HG02571 (cell line): Measurements from ENCODE around the gene DIPK1A.
"Not testable (repeated sequence)": the region's sequence is repeated elsewhere in the genome, so short reads cannot be mapped to it uniquely, and the experiment has no call there.

Source experiments
- ATAC-seq: cut with Tn5 transposase; IDR thresholded peaks from one replicate; pipeline ENCODE4 v1.9.1; 2021; ENCODE audit warnings: mild to moderate bottlenecking, moderate library complexity; ENCODE audit not compliant: unreplicated experiment

DIPK1A gene

DNA sequence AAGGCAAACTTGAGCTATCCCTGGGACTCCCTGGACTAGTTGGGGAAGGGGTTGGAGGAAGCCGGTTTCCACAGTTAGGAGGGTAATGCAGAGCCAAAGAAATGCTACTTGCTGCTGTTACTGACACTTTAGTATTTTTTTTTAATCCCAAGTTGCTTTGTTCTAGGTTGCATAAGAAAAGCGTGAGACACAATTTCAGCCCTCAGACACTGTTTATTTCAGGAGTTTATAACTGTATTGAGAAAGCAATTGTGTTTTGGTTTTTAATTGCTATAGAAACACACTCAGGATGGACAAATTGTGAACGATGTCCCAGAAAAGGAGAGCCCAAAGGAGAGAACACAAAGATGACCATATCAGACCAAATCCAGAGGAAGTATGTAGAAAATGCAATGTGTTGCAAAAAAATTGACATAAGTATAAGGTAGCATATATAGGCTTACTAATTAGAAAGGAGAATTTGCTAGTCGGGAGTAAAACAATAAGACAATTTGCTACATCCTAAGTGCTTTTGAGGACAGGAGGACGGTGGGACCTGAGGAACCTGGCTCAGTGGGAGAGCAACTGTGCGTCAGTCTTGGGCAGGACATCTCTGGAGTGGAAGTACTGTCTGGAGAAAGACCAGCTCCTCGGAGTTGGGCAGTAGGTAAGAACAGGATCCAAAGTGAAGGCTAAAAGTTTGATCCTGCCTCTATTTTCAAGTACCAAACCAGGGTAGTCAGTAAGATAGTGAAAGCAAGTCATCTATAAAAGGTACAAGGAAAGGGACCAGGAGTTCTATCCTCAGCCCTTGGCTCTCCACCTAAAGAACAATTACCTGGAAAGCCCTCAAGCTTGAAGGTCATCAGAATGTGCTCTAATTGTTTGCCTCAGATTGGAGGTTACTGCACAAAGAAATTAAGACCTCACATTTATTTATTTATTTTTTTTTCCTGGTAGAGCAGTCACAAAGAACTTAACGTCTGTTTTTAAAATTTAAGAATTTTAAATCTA lies 39.9 kb downstream of the DIPK1A start:
- ATAC-seq = no peak

DNA sequence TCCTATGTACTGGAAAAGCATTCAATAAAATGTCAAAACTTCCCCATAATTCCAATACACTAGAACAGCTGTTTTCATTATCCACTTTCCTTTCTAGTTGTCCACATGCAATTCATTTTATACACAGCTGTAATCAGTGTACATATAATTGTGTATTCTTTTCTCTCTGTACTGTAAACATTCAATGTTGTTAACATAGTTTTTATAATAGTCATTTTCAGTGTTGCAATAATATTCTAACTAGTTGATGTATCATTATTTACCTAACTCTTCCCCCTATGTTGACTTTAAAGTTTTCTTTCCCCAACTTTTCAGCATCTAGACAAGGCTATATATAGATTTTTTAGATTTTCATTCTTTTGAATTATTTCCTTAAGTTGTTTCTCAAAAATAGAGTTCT lies 44.4 kb downstream of the DIPK1A start:
- no peak for ATAC-seq

DNA sequence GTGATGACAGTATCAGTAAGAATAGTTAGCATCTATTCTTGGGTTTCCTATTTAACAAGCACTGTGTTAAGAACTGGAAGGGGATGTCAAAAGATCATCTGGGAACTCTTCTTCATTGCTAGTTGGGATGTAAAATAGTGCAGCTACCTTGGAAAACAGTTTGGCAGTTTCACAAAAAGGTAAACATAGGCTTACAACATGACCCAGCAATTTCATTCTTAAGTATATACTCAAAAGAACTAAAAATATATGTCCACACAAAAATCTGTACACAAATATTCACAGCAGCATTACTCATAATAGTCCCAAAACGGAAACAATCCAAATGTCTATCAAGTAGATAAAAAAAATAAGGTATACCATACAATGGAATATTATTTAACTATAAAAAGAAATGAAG lies 45.7 kb downstream of the DIPK1A start:
- ATAC-seq = no peak

- no peak for ATAC-seq
Observed at GRCh38 chr1:92913093-92913819, 48.0 kb downstream of the DIPK1A start.

DNA sequence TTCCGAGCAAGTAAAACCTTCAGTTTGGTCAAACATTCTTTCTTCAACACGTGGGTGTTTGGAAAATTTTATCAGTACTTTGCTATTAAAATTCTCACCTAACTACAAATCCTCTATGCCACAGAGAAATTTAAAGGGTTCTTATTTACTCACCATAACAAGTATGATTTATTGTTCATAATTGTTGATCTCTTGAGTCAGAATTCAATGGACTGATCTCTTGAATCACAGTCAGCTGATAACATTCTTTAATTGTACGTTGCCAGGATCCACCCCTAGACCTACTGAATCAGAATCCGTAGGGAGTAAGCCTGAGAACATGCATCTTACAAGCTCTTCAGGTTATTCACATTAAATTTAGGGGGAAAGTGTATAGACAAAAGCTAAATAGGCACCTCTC lies 51.2 kb downstream of the DIPK1A start:
- no peak for ATAC-seq

- ATAC-seq = no peak
Observed at GRCh38 chr1:92909321-92909720, 51.9 kb downstream of the DIPK1A start.

- no peak for ATAC-seq
Observed at GRCh38 chr1:92907949-92908684, 53.1 kb downstream of the DIPK1A start.

DNA sequence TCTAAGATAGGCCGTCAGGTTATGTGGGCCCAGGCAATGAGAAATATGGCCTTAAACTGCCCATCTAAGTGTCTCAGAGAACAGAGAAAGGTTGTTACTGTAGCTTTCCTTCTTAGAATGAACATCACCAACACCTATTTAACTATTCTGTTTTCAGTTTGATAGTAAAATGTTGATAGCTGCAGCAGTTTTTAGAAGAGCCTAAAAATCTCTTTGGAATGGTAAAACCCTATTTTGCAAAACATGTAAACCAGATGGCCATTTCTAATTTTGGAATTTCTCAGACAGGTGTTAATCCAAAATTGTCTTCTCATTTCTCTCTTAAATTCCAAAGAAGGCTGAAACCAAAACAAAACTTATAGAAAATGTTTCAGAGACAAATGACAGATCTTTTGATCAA lies 57.5 kb downstream of the DIPK1A start:
- ATAC-seq = no peak

DNA sequence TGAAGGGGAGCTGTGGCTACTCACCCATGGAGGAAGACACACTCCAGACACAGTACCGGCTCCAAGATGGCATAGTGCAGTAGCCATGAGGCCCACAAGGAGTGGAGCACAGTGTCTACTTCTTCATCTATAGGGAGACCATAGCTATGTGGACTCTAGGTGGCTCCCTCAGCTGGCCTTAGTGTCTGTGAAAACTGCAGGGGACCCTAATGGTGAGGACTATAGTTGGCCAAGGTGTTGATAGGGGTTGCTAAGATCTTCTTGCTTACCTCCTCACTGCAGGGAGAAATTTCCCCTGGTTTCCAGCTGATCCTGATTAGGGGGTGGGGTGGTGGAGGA lies 58.9 kb downstream of the DIPK1A start:
- no peak for ATAC-seq

- no peak for ATAC-seq
Observed at GRCh38 chr1:92901699-92902405, 59.4 kb downstream of the DIPK1A start.

DNA sequence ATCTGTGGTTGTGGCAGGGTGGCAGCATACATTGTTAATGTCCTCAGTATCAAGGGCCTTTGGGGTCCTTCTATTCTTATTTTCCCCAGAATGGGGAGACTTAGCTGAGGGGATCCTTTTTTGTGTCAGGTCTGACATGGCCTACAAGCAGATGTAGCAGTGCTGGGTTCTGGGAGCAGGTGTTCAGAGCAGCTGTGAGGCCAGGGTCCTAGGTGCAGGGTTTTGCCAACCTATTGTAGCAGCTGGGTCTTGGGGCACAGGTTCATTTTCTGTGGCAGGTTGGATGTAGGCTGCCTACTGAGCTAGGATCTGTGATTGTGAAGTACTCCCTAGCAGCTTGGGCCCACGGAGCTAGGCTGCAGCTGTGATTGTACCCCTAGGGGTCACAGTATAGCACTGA lies 60.1 kb downstream of the DIPK1A start:
- ATAC-seq = no peak

DNA sequence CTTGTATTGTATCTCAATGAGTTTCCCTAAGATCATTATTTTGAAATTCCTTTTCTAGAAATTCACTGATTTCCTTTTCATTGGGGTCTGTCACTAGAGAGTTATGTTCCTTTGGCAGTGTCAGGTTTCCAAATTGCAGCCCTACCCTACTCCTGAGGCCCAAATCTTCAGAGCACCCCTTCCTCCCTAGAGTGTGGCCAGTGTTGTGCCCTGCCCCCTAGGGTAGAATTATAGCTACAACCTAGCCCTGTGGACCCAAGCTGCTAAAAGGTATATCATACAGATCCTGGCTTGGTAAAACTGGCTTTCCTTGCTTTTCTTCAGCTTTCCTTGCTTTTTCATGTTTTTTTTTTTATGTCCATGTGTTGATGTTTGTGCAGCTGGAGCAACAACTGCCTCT lies 60.7 kb downstream of the DIPK1A start:
- no peak for ATAC-seq

GRCh38 chr1:92899780-92900179 lies 61.5 kb downstream of the DIPK1A start:
- no peak for ATAC-seq

GRCh38 chr1:92898053-92898452 lies 63.2 kb downstream of the DIPK1A start:
- ATAC-seq = not testable (repeated sequence)

GRCh38 chr1:92887465-92887864 lies 73.8 kb downstream of the DIPK1A start:
- ATAC-seq = no peak

DNA sequence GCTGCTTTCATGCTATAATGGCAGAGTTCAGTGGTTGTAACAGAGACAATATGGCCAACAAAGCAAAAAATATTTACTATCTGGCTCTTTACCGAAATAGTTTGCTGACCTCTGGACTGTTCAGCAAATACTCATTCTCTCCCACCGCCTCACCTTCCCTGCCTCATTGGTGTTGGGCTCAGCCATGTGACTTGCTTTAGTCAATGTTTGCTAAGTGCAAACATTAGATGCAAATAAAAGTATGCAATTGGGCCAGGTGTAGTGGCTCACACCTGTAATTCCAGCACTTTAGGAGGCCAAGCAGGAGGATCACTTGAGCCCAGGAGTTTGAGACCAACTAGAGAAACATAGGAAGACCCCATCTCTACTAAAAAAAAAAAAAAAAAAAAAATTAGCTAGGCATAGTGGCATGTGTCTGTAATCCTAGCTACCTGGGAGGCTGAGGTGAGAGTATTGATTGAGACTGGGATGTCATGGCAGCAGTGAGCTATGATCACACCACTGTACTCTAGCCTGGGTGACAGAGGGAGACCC lies 74.3 kb downstream of the DIPK1A start:
- ATAC-seq = no peak

GRCh38 chr1:92884195-92884594 lies 77.1 kb downstream of the DIPK1A start:
- no peak for ATAC-seq

- ATAC-seq = no peak
Observed at GRCh38 chr1:92883297-92883696, 78.0 kb downstream of the DIPK1A start.

DNA sequence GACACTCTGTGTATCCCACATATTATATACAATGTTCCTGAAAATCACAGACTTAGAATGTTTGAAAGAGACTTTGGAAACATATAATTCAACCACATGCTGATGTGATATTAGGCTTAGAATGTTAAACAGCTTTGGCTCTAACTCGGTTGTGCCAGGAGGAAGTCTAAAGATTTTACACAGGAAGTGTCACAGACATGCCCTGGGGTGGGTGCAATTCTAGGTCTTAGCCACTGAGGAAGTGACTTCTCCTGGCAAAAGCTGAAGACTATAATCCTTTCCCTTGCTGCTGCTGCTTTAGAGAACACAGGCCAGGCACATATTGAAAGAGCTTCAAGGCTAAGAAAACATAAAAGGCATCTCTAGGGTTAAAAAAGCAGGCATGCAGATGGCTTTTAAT lies 78.4 kb downstream of the DIPK1A start:
- ATAC-seq = no peak

DNA sequence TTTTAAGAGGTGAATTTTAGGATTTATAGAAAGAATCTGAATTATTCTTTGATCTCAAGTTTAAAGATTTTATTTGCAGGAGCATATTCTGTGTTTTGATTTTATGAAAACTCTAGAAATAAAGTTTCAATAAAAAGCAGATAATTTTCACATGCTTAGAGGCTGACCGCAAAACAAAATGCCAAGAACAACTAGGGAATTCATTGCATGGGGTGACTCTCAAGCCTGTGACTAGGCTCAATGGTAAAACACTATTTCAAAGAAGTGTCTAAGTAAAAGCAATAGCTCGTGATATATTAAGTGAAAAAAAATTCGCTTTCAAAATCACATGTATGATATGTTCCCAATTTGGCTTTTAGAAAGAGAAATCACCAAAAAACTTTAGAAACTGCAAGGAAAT lies 79.9 kb downstream of the DIPK1A start:
- no peak for ATAC-seq
